NCI-H446 treated with DMSO at 0.1 percent for 48 hours (cell line): ENCODE results near the gene EPG5.

Source experiments
- DNase-seq: peaks from one replicate; lab custom pipeline; 2025; lab: John Stamatoyannopoulos, UW

The EPG5 gene

DNA sequence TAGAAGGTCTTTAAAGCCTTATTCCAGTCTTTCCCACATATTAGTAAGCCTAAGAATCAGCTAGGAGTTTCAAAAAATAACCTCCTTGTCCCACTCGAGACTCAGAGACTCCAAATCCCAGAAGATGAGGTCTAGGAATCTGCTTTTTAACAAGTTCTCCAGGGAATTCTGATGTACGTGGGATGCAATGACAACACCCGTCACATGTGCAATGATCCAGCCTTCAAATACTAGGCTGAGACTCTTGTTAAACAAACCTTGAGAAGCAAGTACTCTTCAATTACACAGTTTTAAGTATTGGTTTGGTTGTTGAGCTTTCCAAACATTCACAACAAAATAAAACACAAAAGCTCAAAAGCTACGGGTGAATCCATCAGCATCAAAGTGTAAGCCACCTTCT lies 53.9 kb downstream of the EPG5 start:
- DNase-seq = no peak

DNA sequence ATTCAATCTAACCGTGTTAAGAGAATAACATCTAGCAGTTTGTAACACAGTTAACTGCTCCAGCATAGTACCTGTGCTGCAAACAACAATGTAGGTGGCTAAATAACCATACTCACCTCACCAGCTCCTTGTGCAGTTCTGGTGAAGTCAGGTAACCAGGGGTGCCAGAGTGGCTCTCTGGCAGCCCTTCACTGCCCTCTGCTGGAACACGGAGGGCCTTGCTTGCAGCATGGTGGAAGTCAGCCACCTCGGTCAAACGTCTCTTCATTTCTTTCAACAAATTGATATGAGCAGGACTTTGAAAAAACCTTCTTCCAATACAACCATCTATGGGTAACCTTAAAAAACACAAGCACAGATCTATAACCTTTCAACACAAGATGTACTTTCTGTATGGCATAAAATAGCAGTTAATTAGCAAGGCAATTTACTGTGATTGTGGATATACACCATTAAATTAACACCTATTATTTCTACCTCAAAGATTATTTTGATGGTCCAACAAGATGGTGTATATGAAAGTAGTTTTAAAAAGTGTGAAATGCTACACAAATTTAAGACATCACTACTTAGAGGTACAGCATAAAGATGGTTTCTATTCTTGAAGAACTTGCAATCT lies 56.6 kb downstream of the EPG5 start:
- DNase-seq = no peak

DNA sequence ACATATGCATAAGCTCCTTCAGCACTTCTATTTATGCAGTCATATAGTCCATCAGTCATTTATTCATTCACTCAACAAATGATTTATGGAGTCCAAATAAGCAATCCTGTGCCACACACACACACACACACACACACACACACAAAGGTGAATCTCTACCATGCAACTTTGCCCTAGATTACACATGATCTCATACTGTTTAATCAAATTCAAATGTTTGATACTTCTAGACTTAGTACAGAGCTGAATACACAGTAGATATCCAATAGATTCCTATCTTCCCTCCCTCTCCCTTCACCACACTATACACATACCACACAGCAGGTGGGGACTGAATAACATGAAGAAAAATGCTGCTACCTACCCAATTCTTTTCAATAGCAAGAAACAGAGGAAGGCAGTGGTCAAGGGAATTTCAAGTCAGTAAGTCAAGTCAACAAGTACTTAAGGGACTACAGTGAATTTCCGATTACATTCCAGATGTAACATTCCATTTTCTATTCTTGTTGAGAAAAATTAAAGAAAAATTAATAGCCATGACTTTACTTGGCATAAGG lies 65.4 kb downstream of the EPG5 start:
- no peak for DNase-seq

DNA sequence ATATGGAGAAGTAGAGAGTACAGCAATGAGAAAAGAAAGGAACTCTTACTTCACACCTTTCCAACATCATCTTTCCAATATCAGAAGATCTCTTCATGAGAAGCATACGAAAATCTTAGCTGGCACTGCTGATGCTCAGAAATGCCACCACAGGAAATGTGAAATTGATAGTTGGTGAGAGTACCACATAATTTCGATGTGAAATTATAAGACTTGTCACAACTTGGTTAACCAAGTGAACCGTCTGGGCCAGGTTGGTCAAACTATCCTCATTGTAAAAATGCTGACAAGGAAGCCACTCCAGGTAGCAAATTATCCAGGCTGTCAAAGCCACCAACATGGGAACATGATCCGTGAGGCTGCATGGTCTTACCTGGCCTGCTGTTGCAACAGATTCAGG lies 66.5 kb downstream of the EPG5 start:
- DNase-seq = no peak

GRCh38 chr18:45896991-45897390 lies 70.1 kb downstream of the EPG5 start:
- DNase-seq = no peak

DNA sequence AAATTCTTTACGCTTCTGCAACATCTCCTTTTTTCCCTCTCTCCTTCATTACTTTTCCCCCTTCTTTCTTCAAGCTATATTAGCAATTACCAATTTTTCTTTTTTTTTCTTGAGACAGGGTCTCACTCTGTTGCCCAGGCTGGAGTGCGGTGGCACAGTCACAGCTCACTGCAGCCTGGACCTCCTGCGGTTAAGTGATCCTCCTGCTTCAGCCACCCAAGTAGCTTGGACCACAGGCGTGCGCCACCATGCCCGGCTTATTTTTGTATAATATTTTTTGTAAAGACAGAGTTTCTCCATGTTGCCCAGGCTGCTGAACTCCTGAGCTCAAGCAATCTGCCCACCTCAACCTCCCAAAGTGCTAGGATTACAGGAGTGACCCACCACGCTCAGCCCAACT lies 70.7 kb downstream of the EPG5 start:
- no peak for DNase-seq

GRCh38 chr18:45895339-45895738 lies 71.8 kb downstream of the EPG5 start:
- no peak for DNase-seq

- no peak for DNase-seq
These were observed 72.3 kb downstream of the EPG5 start for GRCh38 chr18:45894818-45895217.

GRCh38 chr18:45891806-45892205 lies 75.3 kb downstream of the EPG5 start:
- no peak for DNase-seq

- no peak for DNase-seq
These were observed 76.5 kb downstream of the EPG5 start for GRCh38 chr18:45890606-45891005.

GRCh38 chr18:45889419-45890064 lies 77.6 kb downstream of the EPG5 start:
- no peak for DNase-seq

- DNase-seq = no peak
These were observed 79.5 kb downstream of the EPG5 start for GRCh38 chr18:45887585-45887984.

DNA sequence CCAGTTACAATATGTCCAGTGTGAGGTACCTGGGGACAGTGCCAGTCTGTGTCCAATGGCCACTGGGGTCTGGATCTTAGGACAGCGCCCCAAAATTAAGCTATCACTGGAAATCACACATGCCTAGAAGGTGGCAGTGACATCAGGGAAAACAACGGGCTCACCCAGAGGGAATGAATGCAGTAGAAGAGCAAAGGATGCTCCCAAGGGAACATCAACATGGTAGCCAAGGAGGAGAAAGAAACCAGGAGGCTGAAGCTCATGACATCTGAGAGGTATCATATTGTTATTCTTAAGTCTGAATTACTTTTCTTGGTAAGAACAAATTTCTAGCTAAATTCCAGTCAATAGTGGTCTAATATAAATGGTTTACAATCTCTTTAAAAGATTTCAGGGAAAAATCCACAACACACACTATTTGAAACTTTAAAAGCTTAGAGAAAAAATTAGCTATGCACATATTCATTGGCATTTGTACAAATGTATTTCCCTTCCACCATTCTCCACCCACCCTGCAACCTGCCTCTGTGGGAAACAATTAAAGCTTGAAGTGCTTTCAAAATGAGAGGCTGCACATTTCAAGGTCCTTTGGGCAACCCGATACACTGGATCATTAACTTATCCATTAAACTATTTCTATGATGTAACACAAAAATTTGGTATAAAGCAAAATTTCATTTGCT lies 86.1 kb downstream of the EPG5 start:
- no peak for DNase-seq

DNA sequence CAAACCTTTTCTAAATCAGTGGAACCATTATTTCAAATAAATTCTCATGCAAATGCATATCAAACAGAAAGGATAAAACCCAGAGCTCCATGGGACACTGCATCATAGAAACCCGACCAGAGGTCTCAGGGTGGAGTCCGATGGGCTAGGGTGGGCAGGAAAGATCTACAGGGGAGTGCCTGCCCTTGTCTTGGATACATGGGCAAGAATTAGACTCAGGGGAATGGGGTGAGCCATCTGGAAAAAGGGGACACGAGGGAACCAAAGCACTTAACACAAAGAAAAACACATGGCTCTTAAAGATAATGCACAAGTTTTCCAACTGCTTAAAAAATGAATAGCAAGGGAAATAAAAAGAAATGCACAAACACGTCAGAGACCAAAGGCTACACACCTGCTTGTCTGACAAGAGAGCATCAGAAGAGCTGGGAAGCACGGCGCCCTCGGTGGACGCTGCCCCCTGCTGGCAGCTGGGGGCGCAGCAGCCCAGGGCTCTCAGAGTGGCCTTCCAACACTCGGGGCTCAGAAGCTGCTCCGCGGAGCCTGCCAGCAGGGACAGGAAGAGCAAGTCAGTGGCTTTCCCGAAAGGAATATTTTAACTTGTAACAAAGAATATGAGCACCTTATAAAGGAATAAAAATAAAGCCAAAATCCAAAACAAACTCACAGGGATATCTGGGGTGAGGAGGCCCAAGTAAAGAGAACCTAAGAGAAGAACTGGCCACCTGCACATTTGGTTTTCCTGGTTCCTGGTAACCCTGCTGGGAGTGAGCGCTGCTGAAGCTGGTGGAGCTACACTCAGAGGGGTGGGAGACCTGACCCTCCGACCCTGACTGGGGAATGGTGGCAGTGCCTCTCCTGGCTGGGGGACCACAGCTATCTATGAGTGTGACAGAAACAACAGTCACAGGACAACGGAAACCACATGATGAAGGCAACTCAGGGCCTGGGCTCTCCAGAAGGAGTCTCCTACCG lies 87.2 kb downstream of the EPG5 start:
- peak; percentile 4 for DNase-seq

- no peak for DNase-seq
These were observed 89.7 kb downstream of the EPG5 start for GRCh38 chr18:45877403-45877802.

DNA sequence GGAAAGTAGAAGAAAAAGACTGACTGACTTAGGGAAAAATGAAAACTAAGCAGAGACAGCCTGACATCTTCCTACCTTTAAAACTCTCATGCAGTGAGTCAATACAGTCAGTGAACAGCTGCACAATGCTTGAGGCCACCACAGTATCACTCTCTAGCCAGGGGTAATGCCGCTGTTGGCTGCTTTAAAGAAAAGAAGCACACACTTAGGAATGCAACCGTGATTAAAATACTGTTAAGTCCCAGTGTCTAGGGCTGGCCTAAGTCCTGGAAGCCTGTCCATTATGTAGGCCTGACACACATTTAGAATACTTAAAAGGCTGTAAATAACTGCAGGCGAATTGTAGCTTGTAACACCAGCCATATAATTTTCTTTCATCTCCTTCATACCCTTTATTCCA lies 91.0 kb downstream of the EPG5 start:
- no peak for DNase-seq

DNA sequence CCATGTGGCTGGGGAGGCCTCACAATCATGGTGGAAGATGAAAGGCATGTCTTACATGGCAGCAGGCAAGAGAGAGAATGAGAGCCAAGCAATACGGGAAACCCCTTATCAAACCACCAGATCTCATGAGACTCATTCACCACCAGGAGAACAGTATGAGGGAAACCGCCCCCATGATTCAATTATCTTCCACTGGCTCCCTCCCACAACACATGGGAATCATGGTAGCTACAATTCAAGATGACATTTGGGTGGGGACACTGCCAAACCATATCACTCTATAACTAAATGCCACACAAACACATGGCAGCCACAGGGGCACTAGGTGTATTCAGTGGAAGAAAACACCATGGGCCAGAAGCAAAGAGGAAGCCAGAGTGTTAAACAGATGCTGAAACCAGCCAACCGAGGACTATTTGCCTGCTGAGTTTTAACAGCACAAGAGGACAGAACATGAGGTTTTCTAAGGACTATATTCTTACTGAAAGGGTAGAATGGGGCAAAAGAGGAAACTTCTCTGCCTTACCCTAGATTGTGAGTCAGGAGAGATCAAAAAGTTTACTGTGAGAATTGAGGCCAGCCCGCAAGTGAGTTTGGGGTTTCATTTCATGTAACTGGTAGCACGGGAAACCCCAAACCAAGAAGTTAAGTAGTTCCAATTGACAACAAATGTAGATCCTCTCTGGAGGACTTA lies 92.5 kb downstream of the EPG5 start:
- DNase-seq = no peak

DNA sequence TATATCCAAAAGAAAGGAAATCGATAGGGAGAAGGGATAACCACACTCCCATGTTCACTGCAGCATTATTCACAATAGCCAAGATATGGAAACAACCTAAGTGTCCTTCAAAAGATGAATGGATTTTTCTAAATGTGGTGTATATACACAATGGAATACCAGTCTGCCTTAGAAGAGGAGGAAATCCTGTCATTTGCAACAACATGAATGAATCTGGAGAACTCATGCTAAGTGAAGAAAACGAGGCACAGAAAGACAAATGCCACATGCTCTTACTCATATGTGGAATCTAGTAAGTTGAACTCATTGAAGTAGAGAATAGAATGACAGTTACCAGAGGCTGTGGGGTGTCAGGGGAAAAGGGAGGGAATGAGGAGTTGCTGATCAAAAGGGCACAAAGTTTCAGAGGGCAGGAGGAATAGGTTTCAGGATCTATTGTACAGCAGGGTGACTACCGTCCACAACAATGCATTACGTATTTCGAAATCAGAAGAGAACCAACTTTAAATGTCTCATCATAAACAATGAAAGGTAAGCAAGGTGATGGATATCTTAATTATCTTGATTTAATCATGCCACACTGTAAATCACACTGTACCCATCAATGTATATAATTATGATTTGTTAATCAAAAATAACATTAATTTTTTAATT lies 95.6 kb downstream of the EPG5 start:
- DNase-seq = no peak

- DNase-seq = no peak
These were observed 96.7 kb downstream of the EPG5 start for GRCh38 chr18:45870419-45870818.

DNA sequence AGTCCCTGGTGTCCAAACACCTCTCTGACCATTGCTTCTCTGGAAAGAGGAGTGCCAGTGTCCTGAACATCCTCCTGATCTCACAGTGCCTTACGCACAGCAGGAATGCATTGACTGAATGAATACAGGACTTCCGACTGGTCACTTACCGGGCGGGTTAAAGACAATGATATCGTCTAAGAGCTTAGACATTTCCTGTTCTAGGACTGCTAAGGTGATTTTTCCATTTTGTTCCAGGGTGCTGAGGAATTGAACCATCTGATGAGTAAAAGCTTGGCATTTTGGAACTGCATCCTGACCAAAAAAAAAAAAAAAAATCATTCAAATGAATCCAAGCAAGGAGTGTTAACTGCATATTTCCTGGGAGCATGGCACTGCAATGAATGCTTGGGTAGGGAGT lies 101.7 kb downstream of the EPG5 start:
- no peak for DNase-seq

- DNase-seq = no peak
These were observed 103.0 kb downstream of the EPG5 start for GRCh38 chr18:45864081-45864480.
